ENCODE data around the gene FLRT3. TPM values are rescaled to one million over a fixed set of nuclear protein-coding genes. Genes with fewer than 3 reads are reported as not detected.

FLRT3 gene
- total RNA-seq, 1 experiment from 2014 or later, result 2.8 TPM

DNA sequence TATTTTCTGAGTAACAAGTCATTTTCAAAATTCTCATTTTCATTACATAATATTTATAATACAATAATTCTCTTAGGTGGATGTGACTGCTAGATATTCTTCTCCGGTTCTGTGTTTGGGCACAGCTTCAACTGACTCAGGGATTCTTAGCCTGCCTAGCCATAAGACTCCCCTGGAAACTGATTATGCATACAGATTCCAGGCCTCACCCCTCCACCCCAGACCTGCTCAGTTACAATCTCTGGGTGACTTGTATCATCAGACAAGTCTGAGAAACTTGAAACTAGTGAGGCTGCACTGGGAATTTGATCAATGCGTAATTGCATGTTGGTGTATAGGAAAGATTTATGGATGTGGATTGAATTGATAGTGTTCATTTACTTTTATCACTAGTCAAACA is 25.4 kb downstream of the FLRT3 start:
- Histone ChIP-seq H3K79me2 (ENCODE audit: low read length) (no peaks in the 10 kb centered on the region), H3K9ac (ENCODE audit: low read length) (peak overlapping the region; percentile 39; the same call in 1 of the 2 replicates), H3K27ac (ENCODE audit: low read length) (peak overlapping the region; percentile 83), H4K20me1 (ENCODE audit: low read length) (no peaks in the 10 kb centered on the region), H3F3A (ENCODE audit: low read length, unreplicated experiment) (no peaks in the 10 kb centered on the region), H2AFZ (ENCODE audit: low read length) (no peak overlapping the region), H3K36me3 (ENCODE audit: low read depth, low read length) (no peaks in the 10 kb centered on the region), H3K27me3 (ENCODE audit: low read length) (no peaks in the 10 kb centered on the region), H3K4me3 (ENCODE audit: low read length) (no peak overlapping the region), H3K9me2 (replicated peaks; ENCODE audit: low read length) (no peaks in the 10 kb centered on the region), H3K4me1 (ENCODE audit: insufficient read depth, low read length) (peaks cover 23% of the 10 kb centered on the region), H3K4me2 (ENCODE audit: low read length) (no peak overlapping the region), H3K9me3 (ENCODE audit: low read length) (no peaks in the 10 kb centered on the region)
- BruUV-seq (replicated peaks), result no TSS peak
- ChIA-PET CTCF (interaction anchor here (0.8 kb wide), 1 partner anchor 122 kb away, joined by 4 read pairs; no protein-coding TSS in a partner anchor), POLR2A (ENCODE audit: unreplicated experiment) (no interaction called here)
- TF ChIP-seq EZH2 (IDR thresholded peaks at IDR 0.05; ENCODE audit: low read length, unreplicated experiment) (no peak), EZH2phosphoT487 (IDR thresholded peaks at IDR 0.05; ENCODE audit: borderline replicate concordance, low read length) (no peak)
- TF ChIP-seq, protein P1, sequence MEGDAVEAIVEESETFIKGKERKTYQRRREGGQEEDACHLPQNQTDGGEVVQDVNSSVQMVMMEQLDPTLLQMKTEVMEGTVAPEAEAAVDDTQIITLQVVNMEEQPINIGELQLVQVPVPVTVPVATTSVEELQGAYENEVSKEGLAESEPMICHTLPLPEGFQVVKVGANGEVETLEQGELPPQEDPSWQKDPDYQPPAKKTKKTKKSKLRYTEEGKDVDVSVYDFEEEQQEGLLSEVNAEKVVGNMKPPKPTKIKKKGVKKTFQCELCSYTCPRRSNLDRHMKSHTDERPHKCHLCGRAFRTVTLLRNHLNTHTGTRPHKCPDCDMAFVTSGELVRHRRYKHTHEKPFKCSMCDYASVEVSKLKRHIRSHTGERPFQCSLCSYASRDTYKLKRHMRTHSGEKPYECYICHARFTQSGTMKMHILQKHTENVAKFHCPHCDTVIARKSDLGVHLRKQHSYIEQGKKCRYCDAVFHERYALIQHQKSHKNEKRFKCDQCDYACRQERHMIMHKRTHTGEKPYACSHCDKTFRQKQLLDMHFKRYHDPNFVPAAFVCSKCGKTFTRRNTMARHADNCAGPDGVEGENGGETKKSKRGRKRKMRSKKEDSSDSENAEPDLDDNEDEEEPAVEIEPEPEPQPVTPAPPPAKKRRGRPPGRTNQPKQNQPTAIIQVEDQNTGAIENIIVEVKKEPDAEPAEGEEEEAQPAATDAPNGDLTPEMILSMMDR (conservative IDR thresholded peaks at IDR 0.05; ENCODE audit: low read depth, low read length), result no peak
- intact Hi-C loops (cut with micrococcal nuclease), result no loop called here
- no peak for ATAC-seq
- peak; percentile 25 for DNase-seq

DNA sequence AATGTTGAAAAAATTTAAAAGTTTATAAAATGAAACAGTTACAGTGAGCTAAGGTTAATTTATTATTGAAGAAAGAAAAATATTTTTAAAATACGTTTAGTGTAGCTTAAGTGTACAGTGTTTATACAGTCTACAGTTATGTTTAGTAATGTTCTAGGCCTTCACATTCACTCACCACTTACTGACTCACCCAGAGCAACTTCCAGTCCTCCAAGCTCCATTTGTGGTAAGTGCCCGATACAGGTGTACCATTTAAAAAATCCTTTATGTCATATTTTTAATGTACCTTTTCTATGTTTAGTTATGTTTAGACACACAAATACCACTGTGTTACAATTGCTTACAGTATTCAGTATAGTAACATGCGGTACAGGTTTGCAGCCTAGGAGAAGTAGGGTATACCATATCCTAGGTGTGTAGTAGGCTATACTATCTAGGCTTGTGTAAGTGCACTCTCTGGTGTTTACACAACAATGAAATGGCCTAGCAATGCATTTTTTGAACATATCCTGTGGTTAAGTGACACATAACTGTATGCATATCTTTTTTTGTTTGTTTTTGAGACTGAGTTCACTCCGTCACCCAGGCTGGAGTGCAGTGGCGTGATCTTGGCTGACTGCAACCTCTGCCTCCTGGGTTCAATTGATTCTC is 26.3 kb downstream of the FLRT3 start:
- Histone ChIP-seq H3K27ac (ENCODE audit: low read length) (peak overlapping the region; percentile 83), H4K20me1 (ENCODE audit: low read length) (no peaks in the 10 kb centered on the region), H2AFZ (ENCODE audit: low read length) (peak overlapping the region; percentile 63; the same call in 1 of the 2 replicates), H3K9me3 (ENCODE audit: low read length) (no peaks in the 10 kb centered on the region), H3K9me2 (replicated peaks; ENCODE audit: low read length) (no peaks in the 10 kb centered on the region), H3K4me1 (ENCODE audit: insufficient read depth, low read length) (peaks cover 23% of the 10 kb centered on the region), H3K4me2 (ENCODE audit: low read length) (peak overlapping the region; percentile 69), H3K36me3 (ENCODE audit: low read depth, low read length) (no peaks in the 10 kb centered on the region), H3K4me3 (ENCODE audit: low read length) (no peak overlapping the region), H3K9ac (ENCODE audit: low read length) (peak overlapping the region; percentile 39), H3K79me2 (ENCODE audit: low read length) (no peaks in the 10 kb centered on the region), H3F3A (ENCODE audit: low read length, unreplicated experiment) (no peaks in the 10 kb centered on the region), H3K27me3 (ENCODE audit: low read length) (no peaks in the 10 kb centered on the region)
- ChIA-PET POLR2A (ENCODE audit: unreplicated experiment) (interaction anchor here (0.6 kb wide), 1 partner anchor 16 kb away, joined by 3 read pairs; no protein-coding TSS in a partner anchor), CTCF (interaction anchor here (0.8 kb wide), 2 partner anchors 17 to 121 kb away, joined by 4 read pairs; no protein-coding TSS in a partner anchor)
- intact Hi-C loops (cut with micrococcal nuclease), result no loop called here
- BruUV-seq (replicated peaks), result no TSS peak
- peak; percentile 90 for DNase-seq
- peak; percentile 98 for ATAC-seq
- no peak for TF ChIP-seq EZH2 (IDR thresholded peaks at IDR 0.05; ENCODE audit: low read length, unreplicated experiment)
- TF ChIP-seq, protein P1 (conservative IDR thresholded peaks at IDR 0.05; ENCODE audit: low read depth, low read length), result no peak
- TF ChIP-seq EZH2phosphoT487 (IDR thresholded peaks at IDR 0.05; ENCODE audit: borderline replicate concordance, low read length), result no peak

DNA sequence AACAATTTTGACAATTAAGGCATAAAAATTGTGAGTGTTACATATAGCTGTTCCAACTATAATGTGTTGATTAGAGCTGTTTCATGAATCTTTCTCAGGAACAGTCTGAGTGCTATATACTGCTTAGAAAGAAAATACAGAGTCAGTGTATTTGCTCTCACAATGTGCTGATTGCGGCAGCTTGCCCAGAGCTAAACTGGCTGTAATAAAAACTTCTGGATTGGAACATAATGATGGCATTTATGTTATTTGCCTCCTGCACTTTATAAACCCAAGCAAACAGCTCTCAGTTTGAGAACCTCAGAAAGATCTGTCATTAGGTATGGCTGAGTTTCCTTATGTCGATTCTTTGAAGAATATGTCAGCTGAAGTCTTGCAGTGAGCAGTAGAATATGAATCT is 29.5 kb downstream of the FLRT3 start:
- H3K4me1 ChIP-seq (ENCODE audit: insufficient read depth, low read length), result peaks cover 23% of the 10 kb centered on the region
- CTCF ChIA-PET, result no interaction called here

More for the DNA sequence above, 29.5 kb downstream of the FLRT3 start:
- TF ChIP-seq, protein P1 (conservative IDR thresholded peaks at IDR 0.05; ENCODE audit: low read depth, low read length), result no peak
- TF ChIP-seq EZH2 (IDR thresholded peaks at IDR 0.05; ENCODE audit: low read length, unreplicated experiment) (no peak), EZH2phosphoT487 (IDR thresholded peaks at IDR 0.05; ENCODE audit: borderline replicate concordance, low read length) (no peak)
- H3K79me2 ChIP-seq (ENCODE audit: low read length), result no peaks in the 10 kb centered on the region
- H3K27me3 ChIP-seq (ENCODE audit: low read length), result no peaks in the 10 kb centered on the region
- no TSS peak for BruUV-seq (replicated peaks)
- H3K4me3 ChIP-seq (ENCODE audit: low read length), result no peak overlapping the region
- H3F3A ChIP-seq (ENCODE audit: low read length, unreplicated experiment), result no peaks in the 10 kb centered on the region
- no peak overlapping the region for H3K27ac ChIP-seq (ENCODE audit: low read length)
- no peaks in the 10 kb centered on the region for H3K9me3 ChIP-seq (ENCODE audit: low read length)
- DNase-seq (no peak), ATAC-seq (no peak)
- H3K9ac ChIP-seq (ENCODE audit: low read length), result no peak overlapping the region
- no peaks in the 10 kb centered on the region for H3K9me2 ChIP-seq (replicated peaks; ENCODE audit: low read length)
- H3K36me3 ChIP-seq (ENCODE audit: low read depth, low read length), result no peaks in the 10 kb centered on the region
- no peaks in the 10 kb centered on the region for H4K20me1 ChIP-seq (ENCODE audit: low read length)
- intact Hi-C loops (cut with micrococcal nuclease), result no loop called here
- H2AFZ ChIP-seq (ENCODE audit: low read length), result no peak overlapping the region
- POLR2A ChIA-PET (ENCODE audit: unreplicated experiment), result no interaction called here
- no peak overlapping the region for H3K4me2 ChIP-seq (ENCODE audit: low read length)
